Hepatocyte (in vitro differentiated cells): ENCODE data around the gene MT3.
"Not testable (repeated sequence)": the region's sequence is repeated elsewhere in the genome, so short reads cannot be mapped to it uniquely, and the experiment has no call there.

Experiments used
- CTCF ChIP-seq: fragments of 200-600 bp; sonication (generic); IDR thresholded peaks from 2 replicates; pipeline ENCODE4 v1.5.1; 2016; ENCODE audit warnings: antibody characterized with exemption, mild to moderate bottlenecking; ENCODE audit not compliant: poor library complexity
- EZH2 ChIP-seq: fragments of 200-600 bp; sonication (generic); IDR thresholded peaks from 2 replicates; pipeline ENCODE4 v1.6.1; 2016; ENCODE audit warnings: antibody characterized with exemption, mild to moderate bottlenecking, borderline replicate concordance
- EZH2phosphoT487 ChIP-seq: fragments of 200-600 bp; sonication (generic); IDR thresholded peaks from one replicate; pipeline ENCODE4 v1.6.1; 2018; ENCODE audit warnings: antibody characterized with exemption, mild to moderate bottlenecking, low read depth, moderate library complexity; ENCODE audit not compliant: unreplicated experiment, severe bottlenecking

GRCh38 chr16:56623184-56623583, 33.9 kb downstream of the MT3 start:
- TF ChIP-seq EZH2phosphoT487, CTCF, EZH2: not testable (repeated sequence)
